HEK293 (cell line): ENCODE measurements around the gene EEFSEC.

Experiments
- CTCF ChIA-PET: fragments of 350-600 bp; formaldehyde crosslinking; extraction: SDS; loops from one replicate; lab custom pipeline; 2021; ENCODE audit warnings: antibody characterized with exemption; lab: Yijun Ruan, JAX
- POLR2A ChIA-PET: fragments of 300-600 bp; formaldehyde crosslinking; extraction: SDS; loops from one replicate; lab custom pipeline; 2020; ENCODE audit warnings: antibody characterized with exemption, inconsistent platforms; lab: Yijun Ruan, JAX
- H3K27ac ChIP-seq: fragments of 200-500 bp; sonication (Bioruptor generic); 2 replicates; pipeline ENCODE4 v1.5.1; 2014; ENCODE audit warnings: low read depth, low read length, control low read depth, inconsistent platforms; ENCODE audit errors: extremely low read depth
- H3K36me3 ChIP-seq, 2 experiments: fragments of 200-500 bp in 1 of 2; sonication (Bioruptor generic) in 1 of 2; 1 replicate in 1 of 2; 2 replicates in 1 of 2; pipeline ENCODE4 v1.5.1; 2014 to 2017; ENCODE audit warnings: inconsistent platforms in 2 of 2, low read length in 2 of 2; ENCODE audit not compliant: control insufficient read depth in 2 of 2, insufficient read depth in 1 of 2
- H3K4me1 ChIP-seq: fragments of 200-500 bp; sonication (Bioruptor generic); 2 replicates; pipeline ENCODE4 v1.5.1; 2014; ENCODE audit warnings: mild to moderate bottlenecking, low read length, inconsistent platforms; ENCODE audit not compliant: control insufficient read depth, insufficient read depth
- H3K4me3 ChIP-seq: 2 replicates; pipeline ENCODE4 v1.5.1; 2011; ENCODE audit warnings: low read depth, mild to moderate bottlenecking, control low read depth, low read length, moderate library complexity
- H3K9me3 ChIP-seq: fragments of 200-500 bp; sonication (Bioruptor generic); 2 replicates; pipeline ENCODE4 v1.5.1; 2014; ENCODE audit warnings: low read depth, low read length, inconsistent platforms; ENCODE audit not compliant: control insufficient read depth, insufficient read depth
- EGR2 ChIP-seq: fragments of 450-650 bp; formaldehyde crosslinking; IDR thresholded peaks from 2 replicates; pipeline ENCODE4 v1.5.1; 2016; ENCODE audit warnings: low read depth, missing biosample characterization, missing genetic modification characterization
- GLIS1 ChIP-seq: fragments of 450-650 bp; formaldehyde crosslinking; IDR thresholded peaks from 2 replicates; pipeline ENCODE4 v1.5.1; 2016; ENCODE audit warnings: missing biosample characterization, missing genetic modification characterization
- HOXA7 ChIP-seq: sonication (generic); formaldehyde crosslinking; IDR thresholded peaks from 2 replicates; pipeline ENCODE4 v1.8.1; 2022; ENCODE audit warnings: missing genetic modification reagents, borderline replicate concordance
- SALL2 ChIP-seq: fragments of 450-650 bp; formaldehyde crosslinking; IDR thresholded peaks from 2 replicates; pipeline ENCODE4 v1.5.0; 2017; ENCODE audit warnings: missing biosample characterization, mild to moderate bottlenecking, missing genetic modification characterization, borderline replicate concordance
- YY2 ChIP-seq: fragments of 450-650 bp; formaldehyde crosslinking; IDR thresholded peaks from 2 replicates; pipeline ENCODE4 v1.5.1; 2016; ENCODE audit warnings: missing biosample characterization, missing genetic modification characterization
- ZIC2 ChIP-seq: fragments of 450-650 bp; formaldehyde crosslinking; IDR thresholded peaks from 2 replicates; pipeline ENCODE4 v1.5.1; 2016; ENCODE audit warnings: missing biosample characterization, missing genetic modification characterization
- ZNF132 ChIP-seq: fragments of 450-650 bp; formaldehyde crosslinking; IDR thresholded peaks from 2 replicates; pipeline ENCODE4 v1.5.1; 2017; ENCODE audit warnings: missing biosample characterization, missing genetic modification characterization, borderline replicate concordance
- ZNF16 ChIP-seq: fragments of 450-650 bp; formaldehyde crosslinking; IDR thresholded peaks from 2 replicates; pipeline ENCODE4 v1.5.1; 2016; ENCODE audit warnings: low read depth, missing biosample characterization, missing genetic modification characterization
- ZNF202 ChIP-seq: fragments of 450-650 bp; formaldehyde crosslinking; IDR thresholded peaks from 2 replicates; pipeline ENCODE4 v1.5.1; 2016; ENCODE audit warnings: missing biosample characterization, missing genetic modification characterization, borderline replicate concordance
- ZNF560 ChIP-seq: fragments of 450-650 bp; formaldehyde crosslinking; IDR thresholded peaks from 2 replicates; pipeline ENCODE4 v1.5.1; 2017; ENCODE audit warnings: missing biosample characterization, missing genetic modification characterization, borderline replicate concordance
- ZNF654 ChIP-seq: fragments of 450-650 bp; formaldehyde crosslinking; IDR thresholded peaks from 2 replicates; pipeline ENCODE4 v1.5.1; 2016; ENCODE audit warnings: low read depth, missing biosample characterization, missing genetic modification characterization
- ZNF701 ChIP-seq: fragments of 450-650 bp; formaldehyde crosslinking; IDR thresholded peaks from 2 replicates; pipeline ENCODE4 v1.5.1; 2016; ENCODE audit warnings: missing biosample characterization, missing genetic modification characterization
- ZNF843 ChIP-seq: fragments of 450-650 bp; formaldehyde crosslinking; IDR thresholded peaks from 2 replicates; pipeline ENCODE4 v1.5.1; 2016; ENCODE audit warnings: missing biosample characterization, missing genetic modification characterization
- TF ChIP-seq, protein P1 (sequence below): fragments of 450-650 bp; formaldehyde crosslinking; IDR thresholded peaks from 2 replicates; pipeline ENCODE4 v1.5.1; 2016; ENCODE audit warnings: missing biosample characterization, missing genetic modification characterization
- TF ChIP-seq, protein P2 (sequence below): fragments of 450-650 bp; formaldehyde crosslinking; IDR thresholded peaks from 2 replicates; pipeline ENCODE4 v1.5.1; 2016; ENCODE audit warnings: missing biosample characterization, missing genetic modification characterization

Gene EEFSEC

DNA sequence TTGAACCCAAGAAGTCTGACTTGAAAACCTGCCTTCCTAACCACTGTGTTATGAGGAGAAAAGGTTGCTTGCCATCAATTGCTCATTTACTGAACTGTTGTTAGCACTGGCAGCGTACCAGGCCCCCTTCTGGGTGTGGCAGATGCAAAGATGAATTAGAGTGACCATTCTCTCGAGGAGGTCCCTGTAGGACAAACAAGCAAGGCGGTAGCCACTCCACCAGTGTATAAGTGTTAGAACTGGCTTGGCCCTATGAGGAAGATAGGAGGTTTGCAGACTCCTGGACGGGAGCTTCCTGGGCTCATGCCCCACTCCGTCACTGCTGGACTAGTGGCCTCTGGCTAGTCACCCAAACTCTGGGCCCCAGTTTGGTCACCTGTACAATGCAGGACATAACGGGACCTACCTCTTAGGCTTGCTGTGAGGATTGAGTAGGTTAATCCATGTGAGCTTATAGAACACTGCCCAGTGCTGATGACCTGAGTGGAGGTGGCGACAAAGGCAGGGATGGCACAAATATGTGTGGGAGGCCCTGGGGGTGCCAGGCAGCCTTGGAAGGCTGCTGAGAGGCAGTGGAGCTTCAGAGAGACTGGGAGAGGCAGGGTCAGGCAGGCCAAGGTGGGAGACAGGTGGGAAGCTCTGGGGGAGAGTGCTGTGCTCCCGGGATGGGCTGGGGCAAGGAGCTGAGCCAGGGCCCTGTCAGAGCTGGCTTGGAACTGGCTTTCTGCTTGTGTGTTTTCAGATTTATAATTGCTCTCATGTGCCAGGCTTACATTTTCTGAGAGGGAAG is 167.5 kb downstream of the EEFSEC start:
- ChIA-PET CTCF (interaction anchor here (1.0 to 2.7 kb wide), 3 partner anchors 12 to 151 kb away, joined by 6 to 28 read pairs (median 8); no protein-coding TSS in a partner anchor), POLR2A (no interaction called here)
- no peak overlapping the region for H3K27ac ChIP-seq

DNA sequence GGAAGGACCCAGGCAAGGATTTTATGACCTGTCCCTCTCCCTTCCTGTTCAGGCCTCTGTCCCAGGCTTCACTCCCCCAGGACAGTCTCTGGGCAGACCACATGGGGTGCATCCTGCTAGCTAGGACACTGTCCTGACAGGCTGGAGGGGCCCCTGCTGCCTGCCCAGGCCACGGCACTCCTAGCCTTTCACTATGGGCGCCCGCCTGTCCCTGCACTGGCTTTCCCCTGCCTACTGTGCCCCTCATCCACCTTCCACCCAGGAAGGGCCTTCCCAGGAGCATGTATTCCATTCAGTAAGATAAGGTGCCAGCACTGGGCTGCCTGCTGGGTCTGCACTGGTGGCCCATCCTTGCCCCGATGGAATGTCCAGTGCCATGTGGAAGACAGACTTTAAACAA is 168.1 kb downstream of the EEFSEC start:
- POLR2A ChIA-PET, result no interaction called here
- no peak overlapping the region for H3K27ac ChIP-seq
- H3K36me3 ChIP-seq, result no peaks in the 10 kb centered on the region
- H3K4me1 ChIP-seq, result no peaks in the 10 kb centered on the region
- CTCF ChIA-PET, result interaction anchor here (0.9 to 2.7 kb wide), 4 partner anchors 13 to 95 kb away, joined by 4 to 28 read pairs (median 6); no protein-coding TSS in a partner anchor
- H3K9me3 ChIP-seq, result no peaks in the 10 kb centered on the region
- TF ChIP-seq HOXA7, result no peak
- TF ChIP-seq GLIS1 (tag by site-specific recombination), result peak; percentile 70
- TF ChIP-seq SALL2 (tag by site-specific recombination), result no peak
- no peak for TF ChIP-seq ZNF701 (tag by site-specific recombination)
- TF ChIP-seq ZIC2, result peak; percentile 73
- no peak for TF ChIP-seq ZNF202
- TF ChIP-seq, all 188 proteins: peak for 2
- H3K4me3 ChIP-seq, result no peak overlapping the region

More for the DNA sequence above, 167.5 kb downstream of the EEFSEC start:
- no peak overlapping the region for H3K4me3 ChIP-seq
- no peaks in the 10 kb centered on the region for H3K36me3 ChIP-seq
- TF ChIP-seq EGR2 (tag by site-specific recombination) (peak; percentile 28; the same call in 1 of the 2 replicates), ZNF16 (tag by site-specific recombination) (no peak), ZNF843 (tag by site-specific recombination) (no peak), ZNF560 (no peak)
- TF ChIP-seq, protein P1, sequence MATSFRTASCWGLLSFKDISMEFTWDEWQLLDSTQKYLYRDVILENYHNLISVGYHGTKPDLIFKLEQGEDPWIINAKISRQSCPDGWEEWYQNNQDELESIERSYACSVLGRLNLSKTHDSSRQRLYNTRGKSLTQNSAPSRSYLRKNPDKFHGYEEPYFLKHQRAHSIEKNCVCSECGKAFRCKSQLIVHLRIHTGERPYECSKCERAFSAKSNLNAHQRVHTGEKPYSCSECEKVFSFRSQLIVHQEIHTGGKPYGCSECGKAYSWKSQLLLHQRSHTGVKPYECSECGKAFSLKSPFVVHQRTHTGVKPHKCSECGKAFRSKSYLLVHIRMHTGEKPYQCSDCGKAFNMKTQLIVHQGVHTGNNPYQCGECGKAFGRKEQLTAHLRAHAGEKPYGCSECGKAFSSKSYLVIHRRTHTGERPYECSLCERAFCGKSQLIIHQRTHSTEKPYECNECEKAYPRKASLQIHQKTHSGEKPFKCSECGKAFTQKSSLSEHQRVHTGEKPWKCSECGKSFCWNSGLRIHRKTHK, result no peak
- H3K9me3 ChIP-seq, result no peaks in the 10 kb centered on the region
- H3K4me1 ChIP-seq, result no peaks in the 10 kb centered on the region

DNA sequence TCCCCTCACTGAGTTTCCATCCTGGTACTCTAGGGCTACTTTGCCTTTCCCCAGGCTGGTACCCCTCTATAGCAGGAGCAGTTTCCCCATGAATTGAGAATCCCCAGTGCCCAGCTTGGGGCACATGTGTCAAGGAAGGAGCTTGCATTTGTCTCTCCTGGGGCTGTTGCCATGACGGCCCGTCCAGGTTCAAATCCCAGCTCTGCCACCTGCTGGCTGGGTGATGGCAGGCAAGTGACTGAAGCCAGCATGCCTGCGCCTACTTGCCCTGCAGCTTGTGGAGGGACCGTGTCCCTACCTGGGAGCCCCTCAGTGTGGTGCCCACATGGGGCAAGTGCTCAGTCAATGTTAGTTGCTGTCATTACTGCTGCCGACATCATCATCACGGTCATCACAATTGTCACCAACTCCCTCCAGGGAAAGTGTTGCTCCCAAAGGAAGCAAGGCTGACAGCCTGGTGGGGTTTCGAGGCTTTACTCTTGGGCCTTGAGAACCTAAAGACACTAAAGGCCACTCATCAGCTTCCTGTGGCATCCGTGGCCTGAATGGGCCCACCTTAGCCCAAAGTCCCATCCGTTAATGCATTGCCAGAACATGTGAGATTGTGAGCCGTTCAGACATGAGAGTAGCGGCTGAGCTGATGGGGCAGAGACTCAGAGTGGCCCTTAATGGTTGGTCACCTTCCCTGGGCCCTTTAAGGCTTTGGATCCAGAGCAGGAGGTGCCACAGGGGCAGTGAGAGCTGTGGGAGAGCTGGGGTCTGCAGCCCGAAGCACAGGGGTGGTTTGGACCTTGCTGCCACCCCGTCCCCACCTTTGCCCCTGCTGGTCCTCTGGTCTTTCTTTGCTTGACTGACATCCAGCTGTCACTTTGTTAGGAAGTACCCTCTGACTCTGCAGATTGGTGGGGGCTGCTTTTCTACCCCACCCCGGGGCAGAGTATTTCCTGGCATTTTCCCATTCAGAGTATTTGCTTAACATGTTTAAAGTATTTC is 169.0 kb downstream of the EEFSEC start:
- POLR2A ChIA-PET, result no interaction called here
- H3K9me3 ChIP-seq, result no peaks in the 10 kb centered on the region
- no peaks in the 10 kb centered on the region for H3K4me1 ChIP-seq
- TF ChIP-seq ZIC2, result peak; percentile 44; the same call in 1 of the 2 replicates
- no peak for TF ChIP-seq ZNF701 (tag by site-specific recombination)
- TF ChIP-seq GLIS1 (tag by site-specific recombination), result 0 out of 2 replicates have a peak, but pooled peaks have one; percentile 18
- TF ChIP-seq ZNF654 (tag by site-specific recombination), result peak; percentile 18
- TF ChIP-seq YY2 (tag by site-specific recombination), result no peak
- TF ChIP-seq, protein P2, sequence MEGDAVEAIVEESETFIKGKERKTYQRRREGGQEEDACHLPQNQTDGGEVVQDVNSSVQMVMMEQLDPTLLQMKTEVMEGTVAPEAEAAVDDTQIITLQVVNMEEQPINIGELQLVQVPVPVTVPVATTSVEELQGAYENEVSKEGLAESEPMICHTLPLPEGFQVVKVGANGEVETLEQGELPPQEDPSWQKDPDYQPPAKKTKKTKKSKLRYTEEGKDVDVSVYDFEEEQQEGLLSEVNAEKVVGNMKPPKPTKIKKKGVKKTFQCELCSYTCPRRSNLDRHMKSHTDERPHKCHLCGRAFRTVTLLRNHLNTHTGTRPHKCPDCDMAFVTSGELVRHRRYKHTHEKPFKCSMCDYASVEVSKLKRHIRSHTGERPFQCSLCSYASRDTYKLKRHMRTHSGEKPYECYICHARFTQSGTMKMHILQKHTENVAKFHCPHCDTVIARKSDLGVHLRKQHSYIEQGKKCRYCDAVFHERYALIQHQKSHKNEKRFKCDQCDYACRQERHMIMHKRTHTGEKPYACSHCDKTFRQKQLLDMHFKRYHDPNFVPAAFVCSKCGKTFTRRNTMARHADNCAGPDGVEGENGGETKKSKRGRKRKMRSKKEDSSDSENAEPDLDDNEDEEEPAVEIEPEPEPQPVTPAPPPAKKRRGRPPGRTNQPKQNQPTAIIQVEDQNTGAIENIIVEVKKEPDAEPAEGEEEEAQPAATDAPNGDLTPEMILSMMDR (tag by site-specific recombination), result peak; percentile 27; the same call in 1 of the 2 replicates
- no peak for TF ChIP-seq ZNF132
- no peak overlapping the region for H3K4me3 ChIP-seq
- no peaks in the 10 kb centered on the region for H3K36me3 ChIP-seq
- H3K27ac ChIP-seq, result no peak overlapping the region
- CTCF ChIA-PET, result interaction anchor here (0.6 to 2.7 kb wide), 10 partner anchors 12 to 262 kb away, joined by 3 to 28 read pairs (median 4); no protein-coding TSS in a partner anchor
